IMR-90 (cell line): ENCODE measurements around the gene PRRG2. TPM values are rescaled to one million over a fixed set of nuclear protein-coding genes. Genes with fewer than 3 reads are reported as not detected.

Experiments
- ATAC-seq: fragments of 200-7000 bp; cut with Tn5 transposase; 2 replicates; pipeline ENCODE4 v1.9.1; 2020; ENCODE audit warnings: low read depth, mild to moderate bottlenecking, moderate library complexity
- BruUV-seq: library from RNA; stranded (reverse); fragments of 400-500 nt; replicated peaks from 2 replicates; lab custom pipeline; 2021; lab: Mats Ljungman, UMichigan
- CTCF ChIA-PET: fragments of 300-600 bp; formaldehyde crosslinking; extraction: SDS; loops from one replicate; lab custom pipeline; 2021; ENCODE audit warnings: antibody characterized with exemption; lab: Yijun Ruan, JAX
- POLR2A ChIA-PET: fragments of 300-600 bp; sonication (Branson Sonifier 250); formaldehyde crosslinking; loops from one replicate; lab custom pipeline; 2022; ENCODE audit warnings: antibody characterized with exemption; ENCODE audit not compliant: unreplicated experiment; lab: Charles Lee
- DNase-seq: peaks from one replicate; pipeline ENCODE4 v3.0.0; 2013
- H2AFZ ChIP-seq: replicated peaks from 2 replicates; pipeline ENCODE3; 2013; ENCODE audit warnings: low read length, mild to moderate bottlenecking; ENCODE audit not compliant: poor library complexity
- H2AK5ac ChIP-seq: 2 replicates; pipeline ENCODE4 v1.6.1; 2013; ENCODE audit warnings: low read depth, low read length, inconsistent platforms
- H2AK9ac ChIP-seq: replicated peaks from 2 replicates; pipeline ENCODE3; 2013; ENCODE audit warnings: mild to moderate bottlenecking, low read depth, low read length, moderate library complexity; ENCODE audit not compliant: poor library complexity
- H2BK120ac ChIP-seq: 2 replicates; pipeline ENCODE4 v1.6.1; 2013; ENCODE audit warnings: low read depth, low read length, inconsistent platforms
- H2BK15ac ChIP-seq: 3 replicates; pipeline ENCODE4 v1.6.1; 2013; ENCODE audit warnings: low read depth, low read length, inconsistent platforms
- H2BK20ac ChIP-seq: 2 replicates; pipeline ENCODE4 v1.6.1; 2013; ENCODE audit warnings: low read depth, mild to moderate bottlenecking, inconsistent platforms, low read length, moderate library complexity
- H2BK5ac ChIP-seq: 2 replicates; pipeline ENCODE4 v1.6.1; 2013; ENCODE audit warnings: mild to moderate bottlenecking, low read depth, low read length, inconsistent platforms; ENCODE audit not compliant: poor library complexity, severe bottlenecking
- H3K14ac ChIP-seq: replicated peaks from 2 replicates; pipeline ENCODE4 v1.6.1; 2013; ENCODE audit warnings: low read depth, low read length, inconsistent platforms
- H3K18ac ChIP-seq: 2 replicates; pipeline ENCODE4 v1.6.1; 2013; ENCODE audit warnings: low read depth, low read length, control low read depth
- H3K23ac ChIP-seq: 2 replicates; pipeline ENCODE4 v1.6.1; 2013; ENCODE audit warnings: low read depth, low read length, inconsistent platforms
- H3K27ac ChIP-seq: 2 replicates; pipeline ENCODE4 v1.5.1; 2013; ENCODE audit warnings: mild to moderate bottlenecking, control low read depth, low read length; ENCODE audit not compliant: insufficient read depth
- H3K27me3 ChIP-seq: 2 replicates; pipeline ENCODE4 v1.6.1; 2013; ENCODE audit warnings: low read length; ENCODE audit not compliant: control insufficient read depth, insufficient read depth
- H3K36me3 ChIP-seq: 2 replicates; pipeline ENCODE4 v1.6.1; 2013; ENCODE audit warnings: low read length, mixed read lengths; ENCODE audit not compliant: control insufficient read depth, insufficient read depth
- H3K4ac ChIP-seq: 2 replicates; pipeline ENCODE4 v1.6.1; 2013; ENCODE audit warnings: low read depth, low read length, inconsistent platforms
- H3K4me1 ChIP-seq: 2 replicates; pipeline ENCODE4 v1.6.1; 2013; ENCODE audit warnings: low read length, mixed read lengths; ENCODE audit not compliant: control insufficient read depth, insufficient read depth
- H3K4me2 ChIP-seq: 2 replicates; pipeline ENCODE4 v1.6.1; 2013; ENCODE audit warnings: low read depth, mild to moderate bottlenecking, control low read depth, low read length, moderate library complexity
- H3K4me3 ChIP-seq: 2 replicates; pipeline ENCODE4 v1.5.1; 2013; ENCODE audit warnings: low read depth, mild to moderate bottlenecking, control low read depth, low read length, moderate library complexity; ENCODE audit not compliant: insufficient read depth
- H3K56ac ChIP-seq: 2 replicates; pipeline ENCODE4 v1.6.1; 2013; ENCODE audit warnings: low read length, inconsistent platforms; ENCODE audit not compliant: insufficient read depth; ENCODE audit errors: extremely low read depth
- H3K79me1 ChIP-seq, 2 experiments: 2 replicates each; pipeline ENCODE4 v1.6.1; 2013; ENCODE audit warnings: low read length in 2 of 2, inconsistent platforms in 1 of 2, low read depth in 1 of 2
- H3K9ac ChIP-seq: 2 replicates; pipeline ENCODE4 v1.6.1; 2013; ENCODE audit warnings: low read depth, low read length, control low read depth
- H3K9me1 ChIP-seq: 2 replicates; pipeline ENCODE4 v1.6.1; 2013; ENCODE audit warnings: low read length, inconsistent platforms; ENCODE audit not compliant: insufficient read depth
- H3K9me3 ChIP-seq: 2 replicates; pipeline ENCODE4 v1.6.1; 2013; ENCODE audit warnings: low read length; ENCODE audit not compliant: control insufficient read depth, insufficient read depth
- H4K20me1 ChIP-seq: 2 replicates; pipeline ENCODE4 v1.6.1; 2013; ENCODE audit warnings: low read length, inconsistent platforms; ENCODE audit not compliant: insufficient read depth
- H4K5ac ChIP-seq: 2 replicates; pipeline ENCODE4 v1.6.1; 2013; ENCODE audit warnings: mild to moderate bottlenecking, low read depth, low read length, control low read depth
- H4K8ac ChIP-seq, 2 experiments: 2 replicates each; pipeline ENCODE4 v1.6.1; 2013; ENCODE audit warnings: low read depth in 2 of 2, low read length in 2 of 2, control low read depth in 1 of 2, inconsistent platforms in 1 of 2
- H4K91ac ChIP-seq: 2 replicates; pipeline ENCODE4 v1.6.1; 2013; ENCODE audit warnings: low read depth, low read length, inconsistent platforms; ENCODE audit not compliant: insufficient read depth
- CHD1 ChIP-seq: IDR thresholded peaks from 2 replicates; pipeline ENCODE4 v1.6.1; 2012; ENCODE audit warnings: low read depth, low read length, improper control_type of control experiment
- CTCF ChIP-seq: conservative IDR thresholded peaks from 2 replicates; pipeline ENCODE4 v1.5.1; 2012; ENCODE audit warnings: mild to moderate bottlenecking, low read depth, low read length, improper control_type of control experiment
- FOS ChIP-seq: fragments of 150-350 bp; IDR thresholded peaks from 2 replicates; pipeline ENCODE4 v1.6.1; 2016; ENCODE audit warnings: low read depth, low read length
- MXI1 ChIP-seq: IDR thresholded peaks from 2 replicates; pipeline ENCODE4 v1.6.1; 2012; ENCODE audit warnings: low read depth, mild to moderate bottlenecking, low read length, moderate library complexity, borderline replicate concordance
- RAD21 ChIP-seq: IDR thresholded peaks from 2 replicates; pipeline ENCODE4 v1.6.1; 2012; ENCODE audit warnings: low read length, improper control_type of control experiment
- USF2 ChIP-seq: fragments of 150-350 bp; IDR thresholded peaks from 2 replicates; pipeline ENCODE4 v1.6.1; 2017; ENCODE audit warnings: mild to moderate bottlenecking, antibody characterized with exemption, low read length, low read depth
- WGBS, 2 experiments: methylation state at CpG; one replicate each; pipeline versions ENCODE4 v1.1.5 to v1.1.7; 2013; ENCODE audit warnings: missing lambda C conversion rate in 2 of 2; ENCODE audit not compliant: insufficient read length in 1 of 2; ENCODE audit errors: extremely low coverage in 2 of 2; 5-methylcytosine and 5-hydroxymethylcytosine counted together
- dilution Hi-C: fragments of 300-500 bp; cut with HindIII; formaldehyde crosslinking; loops from one replicate; pipeline ENCODE4 v1.14.3; 2018; ENCODE audit warnings: low sequenced_read_pairs; ENCODE audit not compliant: unreplicated experiment
- in situ Hi-C: fragments of 300-500 bp; cut with MboI; formaldehyde crosslinking; loops from 3 replicates; pipeline ENCODE4 v1.14.3; 2019; ENCODE audit warnings: low sequenced_read_pairs, inconsistent platforms, mixed read lengths
- intact Hi-C: fragments of 100-400 bp; cut with micrococcal nuclease; formaldehyde crosslinking; loops from 2 replicates; pipeline ENCODE4 v1.10.0; 2022
- polyA plus RNA-seq, 3 experiments: library from polyadenylated mRNA; depleted of rRNA; stranded (reverse); fragments of >200 nt; gene quantifications; 2 replicates each; pipeline ENCODE4 v1.2.3, GENCODE V29; 2012; ENCODE audit warnings: low replicate concordance in 1 of 3
- total RNA-seq: library from RNA; depleted of rRNA; stranded (reverse); fragments of >200 nt; gene quantifications from 2 replicates; pipeline ENCODE4 v1.2.3, GENCODE V29; 2012

Gene PRRG2
- total and polyA plus RNA-seq, 2 of the 4 experiments (the other 2 are of a cell fraction): 0.14 to 0.54 TPM

- H3K27ac ChIP-seq: no peak overlapping the region
- no peak overlapping the region for H4K91ac ChIP-seq
- dilution Hi-C loops (no loop called here), intact Hi-C loops (loop anchor here (1.0 to 5.0 kb wide), 3 partner anchors 68 to 111 kb away; partner anchors contain the start of gene FLT3LG), in situ Hi-C loops (loop anchor here (25.0 kb wide), 1 partner anchor 309 kb away; no protein-coding TSS in a partner anchor)
- peaks cover 9% of the 10 kb centered on the region for H3K36me3 ChIP-seq
- H3K4me3 ChIP-seq: no peak overlapping the region
- H3K4me1 ChIP-seq: no peaks in the 10 kb centered on the region
- CTCF ChIA-PET: interaction anchor here (1.2 to 2.0 kb wide), 9 partner anchors 10 to 100 kb away, joined by 3 to 12 read pairs (median 6); partner anchors contain the start of genes RPS11, RRAS and SCAF1
- POLR2A ChIA-PET: no interaction called here
- no TSS peak for BruUV-seq
- no peaks in the 10 kb centered on the region for H3K9me1 ChIP-seq
- no peak overlapping the region for H3K9ac ChIP-seq
- H2AK5ac ChIP-seq: no peak overlapping the region
- H4K5ac ChIP-seq: no peak overlapping the region
- no peak overlapping the region for H2AFZ ChIP-seq
- H3K4me2 ChIP-seq: no peak overlapping the region
- TF ChIP-seq RAD21: no peak
- TF ChIP-seq FOS: no peak
- no peak for TF ChIP-seq MXI1
- no peak for TF ChIP-seq USF2
- no peak for TF ChIP-seq CHD1
- no peak for TF ChIP-seq CTCF
- peaks cover 11 to 61% of the 10 kb centered on the region in 2 experiments for H3K79me1 ChIP-seq
- 89% methylated on average over 3 of the region's 11 CpGs; no CpG with 5 or more reads in 1 of the 2 experiments for WGBS, 2 experiments
- H2BK5ac ChIP-seq: no peak overlapping the region
- DNase-seq (no peak), ATAC-seq (peak; percentile 19)
- no peak overlapping the region for H2BK120ac ChIP-seq
- 0 out of 2 replicates have a peak overlapping the region, but pooled peaks have one; percentile 2 for H3K4ac ChIP-seq
- no peak overlapping the region for H2AK9ac ChIP-seq
- H3K14ac ChIP-seq: no peak overlapping the region
- no peak overlapping the region for H3K56ac ChIP-seq
- H3K9me3 ChIP-seq: no peaks in the 10 kb centered on the region
- H4K20me1 ChIP-seq: peaks cover 40% of the 10 kb centered on the region
- H3K23ac ChIP-seq: peak overlapping the region; percentile 61; the same call in 1 of the 2 replicates
- H2BK15ac ChIP-seq: no peak overlapping the region
- H3K18ac ChIP-seq: no peak overlapping the region
- H2BK20ac ChIP-seq: no peak overlapping the region
- no peaks in the 10 kb centered on the region for H3K27me3 ChIP-seq
- no peak overlapping the region; a peak in 1 of 4 replicates for H4K8ac ChIP-seq
Observed at GRCh38 chr19:49570997-49571676, 10.0 kb upstream of the PRRG2 start.
